Measurements from ENCODE around the gene PPIF.

DNA sequence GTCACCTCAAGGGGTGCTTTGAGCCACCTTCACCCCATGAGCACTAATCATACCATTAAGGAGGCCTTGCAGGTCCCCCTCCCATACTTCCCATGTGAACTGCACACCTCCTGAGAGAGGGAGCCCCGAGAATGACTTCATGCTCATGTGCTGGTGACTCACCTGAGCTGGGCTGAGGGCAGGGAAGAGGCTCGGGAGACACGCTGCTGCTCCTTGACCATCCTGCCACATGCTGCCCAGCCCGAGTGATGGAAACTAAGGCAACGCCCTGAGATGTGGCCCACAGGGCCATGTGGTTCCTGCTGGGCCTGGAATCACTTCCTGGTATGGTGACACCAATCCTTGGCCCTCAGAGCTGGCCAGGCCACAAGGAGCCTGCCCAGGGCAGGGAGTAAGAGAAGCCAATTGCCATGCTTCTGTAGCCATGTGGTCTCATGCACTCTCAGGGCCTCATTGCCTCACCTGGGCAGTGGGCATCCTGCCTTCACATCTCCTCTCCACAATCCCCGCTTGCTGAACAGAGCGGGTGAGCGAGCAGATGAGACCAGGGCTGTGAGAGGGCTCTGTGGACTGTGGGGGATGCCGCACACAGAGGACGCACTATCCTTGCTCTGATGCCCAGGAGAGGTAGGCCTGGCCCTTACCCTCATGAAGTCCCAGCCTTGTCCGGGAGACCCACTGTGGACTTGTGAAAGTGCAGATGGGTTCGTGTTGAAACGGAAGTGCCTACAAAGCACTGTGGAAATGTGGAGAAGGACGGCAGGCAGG is 18.3 kb upstream of the PPIF start:
- TF ChIP-seq CTCF (IDR thresholded peaks at IDR 0.05) (no peak), POLR2AphosphoS5 (IDR thresholded peaks at IDR 0.05) (no peak)
